H9 (cell line): ENCODE results near the gene CACNA1I. TPM values are rescaled to one million over a fixed set of nuclear protein-coding genes. Genes with fewer than 3 reads are reported as not detected.

ENCODE experiments used
- DNase-seq: peaks from one replicate; pipeline ENCODE4 v3.0.0-alpha.2; 2017
- H2AFZ ChIP-seq: one replicate; pipeline ENCODE4 v1.6.1; 2013; ENCODE audit warnings: mild to moderate bottlenecking, low read length, control low read depth, moderate library complexity
- H2AK5ac ChIP-seq: 2 replicates; pipeline ENCODE4 v1.6.1; 2013; ENCODE audit warnings: low read length, control low read depth, mixed read lengths; ENCODE audit not compliant: insufficient read length
- H2BK120ac ChIP-seq: one replicate; pipeline ENCODE4 v1.6.1; 2013; ENCODE audit warnings: low read depth, mild to moderate bottlenecking, low read length, control low read depth, inconsistent platforms; ENCODE audit not compliant: poor library complexity, severe bottlenecking
- H2BK12ac ChIP-seq: 2 replicates; pipeline ENCODE4 v1.6.1; 2013; ENCODE audit warnings: low read length, control low read depth, mixed read lengths, low read depth; ENCODE audit not compliant: insufficient read length
- H2BK15ac ChIP-seq: 2 replicates; pipeline ENCODE4 v1.6.1; 2013; ENCODE audit warnings: low read depth, low read length, control low read depth
- H2BK20ac ChIP-seq: one replicate; pipeline ENCODE4 v1.6.1; 2013; ENCODE audit warnings: low read depth, mild to moderate bottlenecking, low read length, control low read depth, inconsistent platforms; ENCODE audit not compliant: poor library complexity, severe bottlenecking
- H2BK5ac ChIP-seq: 2 replicates; pipeline ENCODE4 v1.6.1; 2013; ENCODE audit warnings: low read length, control low read depth, mixed read lengths; ENCODE audit not compliant: insufficient read length
- H3K14ac ChIP-seq: 2 replicates; pipeline ENCODE4 v1.6.1; 2013; ENCODE audit warnings: low read length, control low read depth; ENCODE audit not compliant: insufficient read depth
- H3K18ac ChIP-seq: 2 replicates; pipeline ENCODE4 v1.6.1; 2013; ENCODE audit warnings: low read depth, mild to moderate bottlenecking, mixed read lengths, low read length, control low read depth; ENCODE audit not compliant: insufficient read length
- H3K23ac ChIP-seq: 2 replicates; pipeline ENCODE4 v1.6.1; 2013; ENCODE audit warnings: low read length, control low read depth, mixed read lengths, low read depth; ENCODE audit not compliant: insufficient read length
- H3K23me2 ChIP-seq: 2 replicates; pipeline ENCODE4 v1.6.1; 2013; ENCODE audit warnings: low read depth, mild to moderate bottlenecking, mixed read lengths, low read length, control low read depth; ENCODE audit not compliant: insufficient read length, poor library complexity, severe bottlenecking
- H3K27ac ChIP-seq: 2 replicates; pipeline ENCODE4 v1.5.1; 2013; ENCODE audit warnings: low read length, control low read depth, mixed read lengths, low read depth; ENCODE audit not compliant: insufficient read length
- H3K27me3 ChIP-seq: 2 replicates; pipeline ENCODE4 v1.6.1; 2013; ENCODE audit warnings: low read length, control low read depth, inconsistent platforms; ENCODE audit not compliant: insufficient read depth
- H3K4ac ChIP-seq: 2 replicates; pipeline ENCODE4 v1.6.1; 2013; ENCODE audit warnings: low read depth, mild to moderate bottlenecking, control low read depth, inconsistent platforms, low read length, moderate library complexity
- H3K4me1 ChIP-seq: 2 replicates; pipeline ENCODE4 v1.6.1; 2013; ENCODE audit warnings: low read length, control low read depth, inconsistent platforms; ENCODE audit not compliant: insufficient read depth
- H3K4me2 ChIP-seq: 2 replicates; pipeline ENCODE4 v1.6.1; 2013; ENCODE audit warnings: low read length, control low read depth, mixed read lengths; ENCODE audit not compliant: insufficient read length, insufficient read depth
- H3K56ac ChIP-seq: 2 replicates; pipeline ENCODE4 v1.6.1; 2013; ENCODE audit warnings: low read depth, mild to moderate bottlenecking, mixed read lengths, low read length, control low read depth; ENCODE audit not compliant: insufficient read length
- H3K79me1 ChIP-seq: 2 replicates; pipeline ENCODE4 v1.6.1; 2013; ENCODE audit warnings: low read depth, mild to moderate bottlenecking, moderate library complexity, low read length, control low read depth, inconsistent platforms; ENCODE audit not compliant: insufficient read depth, poor library complexity, severe bottlenecking
- H3K79me2 ChIP-seq: 2 replicates; pipeline ENCODE4 v1.6.1; 2013; ENCODE audit warnings: low read length, control low read depth, inconsistent platforms; ENCODE audit not compliant: insufficient read depth
- H3K9ac ChIP-seq: 2 replicates; pipeline ENCODE4 v1.6.1; 2013; ENCODE audit warnings: low read length, control low read depth, mixed read lengths; ENCODE audit not compliant: insufficient read length; ENCODE audit errors: extremely low read depth
- H3K9me3 ChIP-seq: one replicate; pipeline ENCODE4 v1.6.1; 2013; ENCODE audit warnings: low read depth, low read length, inconsistent platforms; ENCODE audit not compliant: control insufficient read depth
- H3T11ph ChIP-seq: one replicate; pipeline ENCODE4 v1.6.1; 2013; ENCODE audit warnings: mild to moderate bottlenecking, low read length, control low read depth, inconsistent platforms
- H4K20me1 ChIP-seq: one replicate; pipeline ENCODE4 v1.6.1; 2013; ENCODE audit not compliant: control insufficient read depth, insufficient read length, insufficient read depth
- H4K5ac ChIP-seq: 2 replicates; pipeline ENCODE4 v1.6.1; 2013; ENCODE audit warnings: low read depth, mild to moderate bottlenecking, mixed read lengths, low read length, control low read depth; ENCODE audit not compliant: insufficient read length
- H4K8ac ChIP-seq: replicated peaks from 2 replicates; pipeline ENCODE4 v1.6.1; 2013; ENCODE audit warnings: low read length, control low read depth, mixed read lengths, low read depth; ENCODE audit not compliant: insufficient read length
- H4K91ac ChIP-seq: 2 replicates; pipeline ENCODE4 v1.6.1; 2013; ENCODE audit warnings: low read depth, mild to moderate bottlenecking, moderate library complexity, mixed read lengths, low read length, control low read depth; ENCODE audit not compliant: insufficient read length
- H3K27ac Mint-ChIP-seq, 3 experiments: 2 replicates in 2 of 3; 3 replicates in 1 of 3; pipeline ENCODE4 v1.8.0; 2020 to 2021; ENCODE audit warnings: mixed read lengths in 3 of 3, mild to moderate bottlenecking in 1 of 3, moderate library complexity in 1 of 3
- H3K27me3 Mint-ChIP-seq: 2 replicates; pipeline ENCODE4 v1.8.0; 2021; ENCODE audit warnings: low read depth, mild to moderate bottlenecking, moderate library complexity, mixed read lengths
- H3K36me3 Mint-ChIP-seq, 3 experiments: 2 replicates in 2 of 3; 3 replicates in 1 of 3; pipeline ENCODE4 v1.8.0; 2020 to 2021; ENCODE audit warnings: low read depth in 3 of 3, mixed read lengths in 3 of 3; ENCODE audit not compliant: insufficient read depth in 1 of 3
- H3K4me1 Mint-ChIP-seq, 2 experiments: 2 replicates each; pipeline ENCODE4 v1.8.0; 2020; ENCODE audit warnings: mixed read lengths in 2 of 2
- H3K4me3 Mint-ChIP-seq, 2 experiments: 2 replicates in 1 of 2; 3 replicates in 1 of 2; pipeline ENCODE4 v1.8.0; 2020 to 2021; ENCODE audit warnings: mild to moderate bottlenecking in 2 of 2, mixed read lengths in 2 of 2, moderate library complexity in 1 of 2
- H3K9me3 Mint-ChIP-seq, 2 experiments: 2 replicates in 1 of 2; 3 replicates in 1 of 2; pipeline ENCODE4 v1.8.0; 2020; ENCODE audit warnings: mild to moderate bottlenecking in 2 of 2, mixed read lengths in 2 of 2, moderate library complexity in 1 of 2
- WGBS: extraction: QIAGEN DNeasy Blood & Tissue Kit; methylation state at CpG from one replicate; pipeline ENCODE4 v1.1.7; 2013; ENCODE audit warnings: missing lambda C conversion rate, low lambda C conversion rate, mixed read lengths; ENCODE audit not compliant: insufficient read length; ENCODE audit errors: extremely low coverage; 5-methylcytosine and 5-hydroxymethylcytosine counted together
- total RNA-seq: library from RNA; stranded (reverse); gene quantifications from 2 replicates; pipeline ENCODE4 v1.2.1, GENCODE V29; 2021
- TF ChIP-seq, protein P1 (sequence below): fragments of 200-600 bp; sonication (generic); conservative IDR thresholded peaks from 3 replicates; pipeline ENCODE4 v1.8.0; 2021; ENCODE audit warnings: antibody characterized with exemption, mild to moderate bottlenecking

CACNA1I gene
- total RNA-seq, 1 experiment from 2014 or later = 0.50 TPM

DNA sequence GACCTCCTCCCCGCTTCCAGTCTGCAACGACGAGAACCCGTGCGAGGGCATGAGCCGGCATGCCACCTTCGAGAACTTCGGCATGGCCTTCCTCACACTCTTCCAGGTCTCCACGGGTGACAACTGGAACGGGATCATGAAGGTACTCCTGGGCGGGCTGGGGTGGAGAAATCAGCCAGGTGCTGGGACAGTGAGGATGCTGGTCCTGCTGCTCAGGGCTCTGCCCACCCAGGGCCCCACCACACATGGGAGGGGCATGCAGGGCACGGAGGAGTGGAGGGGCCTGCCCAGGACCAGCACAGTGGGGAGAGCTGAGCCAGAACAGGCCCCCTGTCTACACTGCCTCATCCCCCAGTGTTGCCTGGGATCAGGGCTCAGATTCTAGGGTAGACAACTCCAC, 107.4 kb downstream of the CACNA1I start:
- H3K36me3 Mint-ChIP-seq = peaks cover 4 to 17% (median 15%) of the 10 kb centered on the region in 3 experiments; a peak in 6 of 7 replicates
- no peaks in the 10 kb centered on the region for H3K9me3 ChIP-seq
- WGBS = no CpG with 5 or more reads among the region's 12 CpGs
- H3K79me1 ChIP-seq = no peaks in the 10 kb centered on the region
- no peaks in the 10 kb centered on the region for H3K4me1 ChIP-seq
- no peaks in the 10 kb centered on the region for H4K20me1 ChIP-seq
- H2BK120ac ChIP-seq = no peak overlapping the region
- no peak overlapping the region for H4K8ac ChIP-seq
- no peak overlapping the region for H2BK12ac ChIP-seq
- no peak overlapping the region for H2BK20ac ChIP-seq
- H2AK5ac ChIP-seq = no peak overlapping the region
- H3K23me2 ChIP-seq = peaks cover 4% of the 10 kb centered on the region
- H2BK5ac ChIP-seq = no peak overlapping the region
- DNase-seq = no peak
- TF ChIP-seq, protein P1, sequence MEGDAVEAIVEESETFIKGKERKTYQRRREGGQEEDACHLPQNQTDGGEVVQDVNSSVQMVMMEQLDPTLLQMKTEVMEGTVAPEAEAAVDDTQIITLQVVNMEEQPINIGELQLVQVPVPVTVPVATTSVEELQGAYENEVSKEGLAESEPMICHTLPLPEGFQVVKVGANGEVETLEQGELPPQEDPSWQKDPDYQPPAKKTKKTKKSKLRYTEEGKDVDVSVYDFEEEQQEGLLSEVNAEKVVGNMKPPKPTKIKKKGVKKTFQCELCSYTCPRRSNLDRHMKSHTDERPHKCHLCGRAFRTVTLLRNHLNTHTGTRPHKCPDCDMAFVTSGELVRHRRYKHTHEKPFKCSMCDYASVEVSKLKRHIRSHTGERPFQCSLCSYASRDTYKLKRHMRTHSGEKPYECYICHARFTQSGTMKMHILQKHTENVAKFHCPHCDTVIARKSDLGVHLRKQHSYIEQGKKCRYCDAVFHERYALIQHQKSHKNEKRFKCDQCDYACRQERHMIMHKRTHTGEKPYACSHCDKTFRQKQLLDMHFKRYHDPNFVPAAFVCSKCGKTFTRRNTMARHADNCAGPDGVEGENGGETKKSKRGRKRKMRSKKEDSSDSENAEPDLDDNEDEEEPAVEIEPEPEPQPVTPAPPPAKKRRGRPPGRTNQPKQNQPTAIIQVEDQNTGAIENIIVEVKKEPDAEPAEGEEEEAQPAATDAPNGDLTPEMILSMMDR = no peak
- H3K23ac ChIP-seq = no peak overlapping the region
- H3K9me3 Mint-ChIP-seq = no peaks in the 10 kb centered on the region; a peak in 1 of 5 replicates
- no peak overlapping the region for H3K4me3 Mint-ChIP-seq
- no peak overlapping the region for H3K9ac ChIP-seq
- H3K4ac ChIP-seq = no peak overlapping the region
- no peaks in the 10 kb centered on the region for H3K27me3 ChIP-seq
- H3K56ac ChIP-seq = no peak overlapping the region
- peaks cover 6 to 10% of the 10 kb centered on the region in 2 experiments for H3K4me1 Mint-ChIP-seq
- H3K27ac ChIP-seq = no peak overlapping the region
- H3K79me2 ChIP-seq = no peaks in the 10 kb centered on the region
- no peak overlapping the region for H2BK15ac ChIP-seq
- H2AFZ ChIP-seq = no peak overlapping the region
- no peak overlapping the region for H3K18ac ChIP-seq
- no peak overlapping the region for H4K5ac ChIP-seq
- H3K27me3 Mint-ChIP-seq = peaks cover 4% of the 10 kb centered on the region
- H3K27ac Mint-ChIP-seq = no peak overlapping the region
- no peak overlapping the region for H3K4me2 ChIP-seq
- no peak overlapping the region for H3T11ph ChIP-seq
- H4K91ac ChIP-seq = no peak overlapping the region
- no peak overlapping the region for H3K14ac ChIP-seq
